Measurements from ENCODE around the gene SEMA6C.

The SEMA6C gene

GRCh38 chr1:151158326-151158725 is 11.9 kb upstream of the SEMA6C start:
- DNase-seq = peak; percentile 33

GRCh38 chr1:151157067-151157531 is 10.7 kb upstream of the SEMA6C start:
- peak; percentile 75 for DNase-seq

GRCh38 chr1:151156515-151156819 is 10.0 kb upstream of the SEMA6C start, which contains the start of gene TNFAIP8L2:
TSS of gene TNFAIP8L2 (plus strand) at chr1:151156649. CDS start at chr1:151158698, 2,049 bp downstream.
- peak; percentile 91 for DNase-seq

- no peak for DNase-seq
These were observed 1.2 kb upstream of the SEMA6C start for GRCh38 chr1:151147665-151148064.

GRCh38 chr1:151147132-151147503 is 687 bp upstream of the SEMA6C start:
- peak; percentile 10 for DNase-seq

- no peak for DNase-seq
These were observed 389 bp downstream of the SEMA6C start for GRCh38 chr1:151146072-151146411.

GRCh38 chr1:151145304-151146071 is 943 bp downstream of the SEMA6C start:
- DNase-seq = peak; percentile 51

- no peak for DNase-seq
These were observed 1.7 kb downstream of the SEMA6C start for GRCh38 chr1:151144474-151145303.

- no peak for DNase-seq
These were observed 2.4 kb downstream of the SEMA6C start for GRCh38 chr1:151143986-151144385.

- no peak for DNase-seq
These were observed 3.4 kb downstream of the SEMA6C start for GRCh38 chr1:151143057-151143435.

- no peak for DNase-seq
These were observed 3.9 kb downstream of the SEMA6C start for GRCh38 chr1:151142411-151143056.

- no peak for DNase-seq
These were observed 8.6 kb downstream of the SEMA6C start for GRCh38 chr1:151137789-151138188.

- no peak for DNase-seq
These were observed 10.7 kb downstream of the SEMA6C start for GRCh38 chr1:151135433-151136385.

- DNase-seq = no peak
These were observed 11.4 kb downstream of the SEMA6C start for GRCh38 chr1:151134991-151135390.

- no peak for DNase-seq
These were observed 12.0 kb downstream of the SEMA6C start for GRCh38 chr1:151134396-151134795.

- no peak for DNase-seq
These were observed 13.2 kb downstream of the SEMA6C start for GRCh38 chr1:151133018-151133806.

- no peak for DNase-seq
These were observed 14.0 kb downstream of the SEMA6C start for GRCh38 chr1:151132335-151133017.

- DNase-seq = no peak
These were observed 14.6 kb downstream of the SEMA6C start for GRCh38 chr1:151131701-151132334.

GRCh38 chr1:151130987-151131586 is 15.3 kb downstream of the SEMA6C start:
- DNase-seq = peak; percentile 83

GRCh38 chr1:151128800-151129199 is 17.6 kb downstream of the SEMA6C start:
- DNase-seq = no peak
